Measurements from ENCODE around the gene ATF1.
"Not testable (repeated sequence)": the region's sequence is repeated elsewhere in the genome, so short reads cannot be mapped to it uniquely, and the experiment has no call there.

Gene ATF1

GRCh38 chr12:50806176-50806575 lies 42.3 kb downstream of the ATF1 start:
- DNase-seq: peak in 1 of 2 experiments; percentile 3

- not testable (repeated sequence) for DNase-seq
Observed at GRCh38 chr12:50809131-50809530, 45.2 kb downstream of the ATF1 start.

- not testable (repeated sequence) for DNase-seq
Observed at GRCh38 chr12:50814921-50815320, 51.0 kb downstream of the ATF1 start.

GRCh38 chr12:50820177-50820576 lies 56.3 kb downstream of the ATF1 start:
- DNase-seq: no peak

- DNase-seq: no peak
Observed at GRCh38 chr12:50822082-50822481, 58.2 kb downstream of the ATF1 start.

GRCh38 chr12:50823724-50824123 lies 59.8 kb downstream of the ATF1 start:
- not testable (repeated sequence) for DNase-seq

- no peak for DNase-seq
Observed at GRCh38 chr12:50824914-50825313, 61.0 kb downstream of the ATF1 start.

- DNase-seq: no peak
Observed at GRCh38 chr12:50825372-50825838, 61.5 kb downstream of the ATF1 start.

GRCh38 chr12:50828121-50828520 lies 64.2 kb downstream of the ATF1 start:
- DNase-seq: no peak

GRCh38 chr12:50828886-50829285 lies 65.0 kb downstream of the ATF1 start:
- no peak for DNase-seq

GRCh38 chr12:50833801-50834200 lies 69.9 kb downstream of the ATF1 start:
- not testable (repeated sequence) for DNase-seq

- no peak for DNase-seq
Observed at GRCh38 chr12:50839042-50839441, 75.1 kb downstream of the ATF1 start.

GRCh38 chr12:50840809-50841487 lies 77.0 kb downstream of the ATF1 start:
- no peak for DNase-seq

- no peak for DNase-seq
Observed at GRCh38 chr12:50841716-50842531, 78.0 kb downstream of the ATF1 start.

- DNase-seq: no peak
Observed at GRCh38 chr12:50842637-50843493, 79.0 kb downstream of the ATF1 start, which contains the start of gene TMPRSS12. Gene TMPRSS12, plus strand, starts transcription at chr12:50842926. Its CDS starts 39 bp downstream, at chr12:50842965.

- no peak for DNase-seq
Observed at GRCh38 chr12:50845021-50845647, 81.2 kb downstream of the ATF1 start.

GRCh38 chr12:50848963-50849362 lies 85.1 kb downstream of the ATF1 start:
- DNase-seq: no peak

GRCh38 chr12:50855218-50855617 lies 91.3 kb downstream of the ATF1 start:
- DNase-seq: not testable (repeated sequence)

- DNase-seq: not testable (repeated sequence)
Observed at GRCh38 chr12:50855679-50856078, 91.8 kb downstream of the ATF1 start.

GRCh38 chr12:50859621-50860310 lies 95.9 kb downstream of the ATF1 start:
- no peak for DNase-seq

GRCh38 chr12:50862316-50862715 lies 98.4 kb downstream of the ATF1 start:
- no peak for DNase-seq

GRCh38 chr12:50865266-50865665 lies 101.4 kb downstream of the ATF1 start:
- no peak for DNase-seq
